RKO (cell line): Measurements from ENCODE around the gene HSD3B2.

Source experiments
- DNase-seq: peaks from one replicate; pipeline ENCODE4 v3.0.0-alpha.2; 2016; ENCODE audit warnings: low spot score

HSD3B2 gene

DNA sequence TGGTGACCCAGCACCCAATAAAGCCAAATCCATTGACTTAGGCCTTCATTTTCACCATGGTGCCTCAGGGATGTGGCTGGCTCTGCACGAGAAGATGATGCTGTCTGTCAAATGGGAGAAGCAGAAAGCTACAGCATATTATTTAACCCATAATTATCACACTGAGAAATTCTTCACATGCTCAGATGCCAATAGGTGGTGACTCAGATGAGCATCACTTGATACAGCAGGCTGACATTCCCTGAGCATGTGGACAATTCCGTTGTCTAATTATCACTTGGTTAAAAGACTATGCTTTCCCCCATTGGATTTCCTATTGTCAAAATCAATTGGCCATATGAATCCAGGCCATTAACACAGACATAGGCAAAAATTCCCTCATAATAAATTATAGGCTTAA lies 48.0 kb downstream of the HSD3B2 start:
- DNase-seq: no peak

DNA sequence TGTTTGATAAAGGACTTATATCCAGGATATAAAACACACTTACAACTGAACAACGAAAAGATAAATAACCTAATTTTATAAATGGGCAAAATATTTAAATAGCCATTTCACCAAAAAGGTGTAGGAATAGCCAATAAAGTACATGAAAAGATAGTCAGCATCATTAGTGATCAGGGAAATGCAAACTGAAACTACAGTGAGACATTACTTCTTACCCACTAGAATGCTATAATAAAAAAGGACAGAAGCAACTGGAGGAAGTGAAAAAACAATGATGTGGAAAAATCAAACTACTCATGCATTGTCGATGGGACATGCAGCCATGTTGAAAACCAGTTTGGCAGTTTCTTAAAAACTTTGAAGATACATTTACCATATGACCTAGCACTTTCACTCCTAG lies 48.6 kb downstream of the HSD3B2 start:
- DNase-seq: no peak

DNA sequence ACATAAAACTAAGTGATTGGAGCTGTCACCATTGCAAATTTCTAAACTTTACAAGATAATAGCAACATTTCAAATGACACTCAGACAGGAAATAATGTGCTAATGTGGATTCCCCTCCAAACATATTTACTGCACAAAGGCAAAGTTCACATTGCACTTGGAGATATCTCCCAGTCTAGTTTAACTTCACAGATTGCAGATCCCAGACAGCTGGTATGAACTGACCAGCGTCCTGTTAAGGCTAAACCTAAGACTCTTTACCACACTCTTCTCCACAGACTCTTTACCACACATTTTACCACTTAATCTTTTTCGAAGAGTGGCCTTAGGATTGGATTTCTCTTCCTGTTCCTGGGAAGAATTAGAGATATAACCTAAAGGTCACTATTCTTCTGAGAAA lies 51.5 kb downstream of the HSD3B2 start:
- DNase-seq: no peak

DNA sequence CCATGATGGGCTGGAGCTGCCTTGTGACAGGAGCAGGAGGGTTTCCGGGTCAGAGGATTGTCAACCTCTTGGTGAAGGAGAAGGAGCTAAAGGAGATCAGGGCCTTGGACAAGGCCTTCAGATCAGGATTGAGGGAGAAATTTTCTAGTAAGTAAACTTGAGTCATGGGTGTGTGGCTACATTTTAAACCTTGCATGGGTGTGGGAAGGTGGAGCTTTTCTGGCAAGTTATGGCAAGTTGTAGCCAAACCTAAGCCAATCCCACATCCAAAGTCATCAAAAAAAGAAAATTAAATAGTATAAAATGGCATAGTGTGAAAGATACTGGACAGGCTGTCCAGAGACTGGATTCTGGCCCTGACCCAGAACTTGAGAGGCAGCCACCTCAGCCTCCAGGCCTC lies 52.3 kb downstream of the HSD3B2 start:
- DNase-seq: no peak

GRCh38 chr1:119467857-119468668 lies 53.1 kb downstream of the HSD3B2 start:
- DNase-seq: no peak

- DNase-seq: no peak
Observed at GRCh38 chr1:119469741-119470140, 54.8 kb downstream of the HSD3B2 start.

DNA sequence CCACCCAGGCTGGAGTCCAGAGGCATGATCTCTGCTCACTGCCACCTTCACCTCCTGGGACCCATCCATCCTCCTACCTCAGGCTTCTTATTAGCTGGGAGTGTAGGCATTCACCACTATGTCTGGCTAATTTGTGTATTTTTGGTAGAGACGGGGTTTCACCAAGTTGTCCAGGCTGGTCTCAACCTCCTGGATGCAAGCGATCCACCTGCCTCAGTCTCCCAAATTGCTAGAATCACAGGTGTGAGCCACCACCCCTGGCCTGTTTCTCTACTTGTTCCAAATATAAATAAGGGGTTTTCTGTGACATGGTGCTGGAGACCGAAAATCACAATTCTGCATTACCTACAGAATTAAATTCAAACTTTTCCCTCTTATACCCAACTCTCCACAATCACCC lies 55.4 kb downstream of the HSD3B2 start:
- DNase-seq: no peak

GRCh38 chr1:119470958-119471357 lies 56.0 kb downstream of the HSD3B2 start:
- DNase-seq: no peak

GRCh38 chr1:119471566-119471965 lies 56.6 kb downstream of the HSD3B2 start:
- DNase-seq: no peak

GRCh38 chr1:119472080-119472818 lies 57.3 kb downstream of the HSD3B2 start:
- DNase-seq: no peak
